Stimulated activated CD8-positive, alpha-beta memory T cell treated with anti-CD3 and anti-CD28 coated beads, Interleukin-12 subunit alpha, Interleukin-12 subunit beta, amount 100 ng/mL, for 4 hours (primary cell): ENCODE results near the gene PECR.
A peak's percentile ranks its signal among the peaks of the same experiment; 100 is the strongest.
"Not testable (repeated sequence)": the region's sequence is repeated elsewhere in the genome, so short reads cannot be mapped to it uniquely, and the experiment has no call there.

Experiments used
- DNase-seq: peaks from one replicate; pipeline ENCODE4 v3.0.0-alpha.2; 2020; ENCODE audit warnings: low read depth

Gene PECR

DNA sequence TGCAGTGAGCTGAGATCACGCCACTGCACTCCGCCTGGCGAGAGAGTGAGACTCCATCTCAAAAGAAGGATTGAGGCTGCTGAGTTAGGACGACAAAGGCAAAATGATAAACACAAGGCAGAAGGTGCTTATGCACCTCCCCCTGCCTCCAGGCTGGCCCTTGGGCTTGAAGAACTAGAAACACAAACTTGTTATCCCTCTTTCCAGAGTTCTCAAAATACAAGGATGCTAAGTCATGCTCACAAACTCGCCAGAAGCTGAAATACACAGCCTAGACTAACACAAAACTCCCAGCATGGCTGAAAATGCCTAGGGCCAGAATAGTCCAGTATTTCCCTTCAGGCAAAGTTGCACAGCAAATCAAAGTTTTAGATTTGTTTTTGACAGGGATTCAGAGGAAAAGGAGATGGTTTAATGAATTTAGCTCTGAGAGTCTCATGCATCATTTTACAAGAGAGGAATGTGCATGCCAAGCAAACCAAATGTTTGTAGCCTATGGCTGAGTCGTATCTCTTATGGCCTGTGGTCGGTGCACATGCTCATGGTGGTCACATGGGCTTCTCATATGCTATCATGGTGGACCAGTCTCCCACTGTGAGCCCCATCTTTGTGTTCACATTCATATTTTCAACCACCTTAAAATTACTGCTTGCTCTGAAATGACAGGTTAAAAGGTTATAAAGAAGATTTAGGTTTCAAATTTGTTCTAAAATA is 52.0 kb downstream of the PECR start:
- DNase-seq: no peak

DNA sequence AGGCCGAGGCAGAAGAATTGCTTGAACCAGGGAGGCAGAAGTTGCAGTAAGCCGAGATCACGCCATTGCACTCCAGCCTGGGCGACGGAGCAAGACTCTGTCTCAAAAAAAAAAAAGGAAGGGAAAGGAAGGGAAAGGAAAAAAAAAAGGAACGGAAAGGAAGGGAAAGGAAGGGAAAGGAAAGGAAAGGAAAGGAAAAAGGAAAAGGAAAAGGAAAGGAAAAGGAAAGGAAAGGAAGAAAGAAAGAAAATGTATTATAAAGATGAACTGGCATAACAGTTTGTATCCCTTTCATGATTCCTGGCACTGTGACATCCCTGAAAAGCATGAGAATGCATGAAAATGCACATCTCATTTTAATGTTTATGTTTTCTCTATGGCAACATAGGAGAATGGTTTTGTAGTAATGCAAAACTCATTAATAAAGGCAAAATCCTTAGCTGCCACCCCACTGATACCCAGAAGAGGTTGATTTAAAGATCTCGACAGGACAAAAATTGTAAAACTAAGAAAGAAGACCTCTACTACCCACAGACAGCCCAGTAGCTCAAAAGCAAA is 56.8 kb downstream of the PECR start:
- DNase-seq: no peak

DNA sequence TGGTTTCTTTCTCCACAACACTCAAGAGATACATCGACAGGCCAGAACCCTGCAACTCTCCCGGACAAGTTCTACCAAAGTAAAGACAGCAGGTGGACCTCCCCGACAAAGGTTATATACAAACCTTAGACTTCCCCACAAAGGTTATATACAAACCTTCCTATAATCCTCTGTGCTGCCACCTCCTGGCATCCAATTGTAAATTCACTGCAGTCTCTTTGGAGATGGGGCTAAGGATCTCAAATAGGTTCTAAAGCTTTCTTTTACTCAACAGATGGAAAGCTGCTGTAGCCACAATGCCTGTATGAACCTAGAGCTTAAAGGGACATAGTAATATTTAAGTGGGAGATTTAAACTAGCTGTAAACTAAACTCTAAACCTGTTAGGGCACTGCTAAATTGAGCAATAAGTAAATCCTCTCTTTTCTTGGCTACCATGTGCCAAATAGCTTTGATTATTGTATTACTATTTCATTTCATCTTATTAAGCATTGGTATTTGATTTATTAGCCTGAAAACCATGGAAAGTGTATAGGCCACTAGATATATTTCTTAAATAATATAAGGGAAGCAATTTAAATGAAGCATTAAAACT is 58.5 kb downstream of the PECR start:
- no peak for DNase-seq

DNA sequence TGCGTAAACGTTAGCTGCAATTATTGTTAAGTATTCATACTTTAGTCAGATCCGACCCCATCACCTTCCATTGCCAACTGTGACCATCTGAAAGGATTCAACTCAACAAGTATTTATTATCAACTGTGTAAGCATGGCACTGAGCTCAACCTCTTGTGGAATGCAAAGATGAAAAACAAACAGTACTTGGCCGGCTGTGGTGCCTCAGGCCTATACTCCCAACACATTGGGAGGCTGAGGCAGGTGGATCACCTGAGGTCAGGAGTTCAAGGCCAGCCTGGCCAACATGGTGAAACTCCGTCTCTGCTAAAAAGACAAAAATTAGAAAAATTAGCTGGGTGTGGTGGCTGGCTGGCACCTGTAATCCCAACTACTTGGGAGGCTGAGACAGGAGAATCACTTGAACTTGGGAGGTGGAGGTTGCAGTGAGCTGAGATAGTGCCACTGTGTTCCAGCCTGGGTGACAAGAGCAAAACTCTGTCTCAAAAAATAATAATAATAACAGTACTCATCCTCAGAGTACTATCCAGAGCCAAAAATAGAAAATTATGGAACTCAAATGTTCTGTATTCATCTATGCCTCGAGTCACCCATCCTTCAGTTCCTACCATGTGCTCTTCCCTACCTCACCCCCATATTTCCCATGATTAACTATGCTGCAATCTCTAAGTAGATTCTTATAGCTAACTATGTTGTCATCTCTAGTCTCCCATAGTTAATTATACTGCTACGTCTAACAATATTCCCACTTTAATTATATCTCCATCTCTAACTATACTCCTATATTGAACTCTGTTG is 59.6 kb downstream of the PECR start:
- DNase-seq: no peak

DNA sequence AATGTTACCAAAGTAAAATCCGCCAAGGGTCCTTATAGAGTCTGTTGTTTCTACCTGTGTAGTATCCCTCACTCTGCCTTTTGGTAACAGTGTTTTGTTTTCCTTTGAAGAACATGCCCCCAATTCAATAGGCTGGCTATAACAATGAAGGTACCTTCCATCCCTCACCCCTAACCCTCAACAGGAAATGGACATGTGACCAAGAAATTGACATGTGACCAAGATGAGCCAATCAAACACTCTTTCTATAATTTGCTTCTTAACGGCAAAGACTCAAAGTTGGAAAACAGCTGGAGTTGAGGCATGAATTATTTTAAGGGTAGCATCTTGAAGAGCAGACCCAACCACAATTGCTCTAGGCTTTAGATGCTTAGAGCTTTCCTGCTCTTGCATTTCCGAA is 62.9 kb downstream of the PECR start:
- no peak for DNase-seq

DNA sequence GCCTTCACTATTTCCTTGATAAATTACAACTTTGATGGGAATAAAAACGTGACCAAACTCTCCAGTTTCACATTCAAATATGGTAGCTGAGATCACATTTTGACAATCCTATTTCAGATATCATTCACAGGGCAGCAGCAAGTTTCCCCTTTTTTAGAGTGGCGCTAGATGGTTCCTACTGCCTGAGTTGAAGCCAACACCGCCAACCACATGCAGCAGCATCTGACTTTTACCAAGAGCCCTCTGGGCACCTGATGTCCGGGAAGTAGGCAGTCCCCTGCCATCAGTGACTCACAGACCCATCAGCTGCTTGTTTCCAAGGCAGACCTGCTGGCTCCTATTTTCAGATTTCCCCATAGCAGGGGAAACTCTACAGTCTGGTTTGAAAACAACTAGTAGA is 64.2 kb downstream of the PECR start:
- DNase-seq: no peak

DNA sequence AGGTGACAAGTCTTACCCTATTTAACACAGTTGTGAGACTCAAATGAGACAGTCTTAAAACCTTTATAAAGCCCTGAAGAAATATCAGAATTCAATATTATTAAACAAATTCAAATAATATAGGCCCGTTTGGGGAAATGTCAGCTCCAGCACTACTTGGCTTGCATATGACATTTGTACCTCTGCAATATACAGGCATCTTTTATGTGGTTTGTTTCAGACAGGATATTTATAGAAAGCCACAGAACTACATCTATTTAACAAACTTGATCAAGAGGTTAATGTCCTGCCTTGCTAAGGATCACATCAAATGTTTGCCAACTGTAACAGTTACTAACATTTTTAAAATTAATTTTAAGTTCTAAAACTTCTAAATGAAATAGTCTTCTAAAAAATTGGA is 65.0 kb downstream of the PECR start:
- no peak for DNase-seq

DNA sequence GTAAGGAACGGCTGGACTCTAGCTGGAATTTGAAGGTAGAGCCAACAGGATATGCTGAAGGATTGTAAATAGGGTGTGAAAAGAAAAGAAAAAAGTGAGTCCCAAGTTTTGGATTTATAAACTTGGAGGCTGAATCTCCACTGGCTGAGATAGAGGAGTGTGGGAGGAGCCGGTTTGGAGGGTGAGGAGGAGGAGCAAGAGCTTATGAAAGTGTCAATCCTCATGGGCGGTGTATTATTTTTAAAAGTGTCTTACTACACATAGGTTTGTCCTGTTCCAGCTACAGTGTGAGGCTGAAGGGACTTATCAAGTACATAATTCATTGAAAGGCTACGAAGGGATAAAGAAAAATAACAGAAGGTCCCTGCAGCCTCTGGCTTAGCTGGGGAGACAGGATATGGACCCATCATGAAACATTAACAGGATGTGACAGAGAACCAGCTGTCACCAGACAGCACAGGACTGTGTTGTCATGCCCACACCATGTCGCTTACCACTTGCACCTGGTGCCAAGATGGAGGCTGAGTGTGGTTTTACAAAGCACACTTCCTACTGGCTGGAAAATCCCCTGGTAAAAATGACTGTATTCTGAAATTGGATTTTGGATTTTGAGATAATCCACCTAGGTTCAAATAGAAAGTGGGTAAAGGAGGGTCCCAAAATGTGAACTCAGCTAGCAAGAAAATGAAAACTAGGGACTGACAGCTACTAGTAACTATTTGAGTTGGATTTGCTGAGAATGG is 65.7 kb downstream of the PECR start:
- no peak for DNase-seq

DNA sequence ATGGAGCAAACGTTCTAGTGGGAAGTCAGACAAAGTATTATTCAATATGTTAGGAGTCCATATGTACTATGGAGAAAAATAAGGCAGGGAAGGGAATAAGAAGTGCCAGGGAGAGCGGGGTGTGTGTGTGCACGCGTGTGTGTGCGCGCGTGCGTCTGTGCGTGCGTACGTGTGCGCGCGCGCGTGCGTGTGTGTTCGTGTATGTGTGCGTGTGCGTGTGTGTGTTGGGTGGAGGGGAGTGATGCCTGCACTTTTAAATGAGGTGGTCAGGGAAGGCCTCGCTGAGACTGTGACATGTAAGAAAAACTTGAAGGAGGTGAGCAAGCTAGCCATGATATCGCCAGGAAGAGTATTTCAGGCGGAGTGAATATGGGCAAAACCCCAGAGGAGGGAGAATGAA is 66.6 kb downstream of the PECR start:
- no peak for DNase-seq

DNA sequence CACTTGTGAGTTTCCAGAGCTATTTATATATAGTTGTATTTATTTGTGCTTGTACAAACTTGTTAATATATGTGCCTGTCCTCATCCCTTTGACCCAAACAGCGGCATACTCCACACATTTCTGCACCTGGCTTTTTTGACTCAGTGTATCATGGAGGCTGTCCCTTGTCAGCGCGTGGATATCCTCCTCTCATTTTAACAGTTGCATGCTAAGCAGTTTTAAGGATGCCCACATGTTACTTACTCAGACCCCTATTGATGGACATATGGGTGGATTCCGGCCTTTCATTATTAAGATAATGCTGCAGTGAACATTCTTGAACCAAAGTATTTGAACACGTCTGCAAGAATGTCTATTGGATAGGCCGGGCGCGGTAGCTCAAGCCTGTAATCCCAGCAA is 67.6 kb downstream of the PECR start:
- no peak for DNase-seq

DNA sequence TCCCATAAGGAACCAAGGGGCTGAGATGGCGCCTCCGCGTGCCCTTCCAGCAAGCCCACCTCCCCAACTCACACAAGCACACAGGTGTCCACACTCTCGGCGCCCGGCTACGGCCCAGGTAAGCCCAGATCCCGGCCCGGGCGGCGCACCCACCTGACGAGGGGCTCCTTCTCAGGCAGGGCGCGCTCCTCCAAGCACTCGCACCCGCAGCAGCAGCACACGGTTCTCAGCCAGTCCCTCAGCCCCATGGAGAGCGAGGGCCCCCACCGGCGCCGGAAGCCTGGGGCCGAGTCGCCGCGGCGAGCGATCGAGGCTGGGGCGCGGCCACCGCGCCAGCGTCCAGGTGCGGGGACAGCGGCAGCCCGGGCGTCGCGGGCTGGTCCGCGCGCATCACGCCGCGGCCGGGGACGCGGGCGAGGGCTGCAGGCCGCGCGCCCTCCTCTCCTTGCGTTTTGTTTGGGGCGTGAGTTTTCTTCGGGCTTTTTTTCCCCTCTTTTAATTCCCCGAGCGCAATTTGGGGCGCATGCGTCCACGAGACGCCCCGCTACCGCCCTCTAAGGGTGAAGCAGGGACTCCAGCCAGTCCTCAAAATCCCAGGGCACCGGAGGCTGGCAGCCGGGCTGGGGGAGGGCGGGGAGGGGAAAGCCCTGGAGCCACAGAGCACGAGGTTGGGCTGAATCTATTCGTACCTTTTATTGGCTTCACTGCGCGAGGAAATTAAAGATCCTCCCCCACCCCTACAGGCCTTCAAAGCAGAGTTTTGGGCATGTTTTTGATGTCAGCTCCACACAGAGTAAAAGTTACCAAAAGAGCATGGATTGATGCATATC is 68.3 kb downstream of the PECR start, which contains the start of gene MREG:
Gene MREG, minus strand, starts transcription at position 472 of the 830 bp plus-strand sequence. Its CDS starts 224 bp downstream, at position 248.
- DNase-seq: peak; percentile 73

DNA sequence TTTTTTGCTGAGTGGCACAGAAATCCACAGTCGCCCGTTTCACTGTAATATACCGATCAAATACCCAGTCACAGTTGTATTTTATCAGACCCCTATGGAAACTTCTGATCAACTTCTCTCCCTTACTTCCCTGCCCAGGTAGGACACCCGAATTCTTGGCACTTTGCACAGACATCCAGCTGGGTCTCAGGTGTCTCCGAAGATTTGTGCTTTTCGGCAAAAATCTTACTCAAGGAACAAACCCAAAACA is 68.9 kb downstream of the PECR start:
- DNase-seq: no peak

DNA sequence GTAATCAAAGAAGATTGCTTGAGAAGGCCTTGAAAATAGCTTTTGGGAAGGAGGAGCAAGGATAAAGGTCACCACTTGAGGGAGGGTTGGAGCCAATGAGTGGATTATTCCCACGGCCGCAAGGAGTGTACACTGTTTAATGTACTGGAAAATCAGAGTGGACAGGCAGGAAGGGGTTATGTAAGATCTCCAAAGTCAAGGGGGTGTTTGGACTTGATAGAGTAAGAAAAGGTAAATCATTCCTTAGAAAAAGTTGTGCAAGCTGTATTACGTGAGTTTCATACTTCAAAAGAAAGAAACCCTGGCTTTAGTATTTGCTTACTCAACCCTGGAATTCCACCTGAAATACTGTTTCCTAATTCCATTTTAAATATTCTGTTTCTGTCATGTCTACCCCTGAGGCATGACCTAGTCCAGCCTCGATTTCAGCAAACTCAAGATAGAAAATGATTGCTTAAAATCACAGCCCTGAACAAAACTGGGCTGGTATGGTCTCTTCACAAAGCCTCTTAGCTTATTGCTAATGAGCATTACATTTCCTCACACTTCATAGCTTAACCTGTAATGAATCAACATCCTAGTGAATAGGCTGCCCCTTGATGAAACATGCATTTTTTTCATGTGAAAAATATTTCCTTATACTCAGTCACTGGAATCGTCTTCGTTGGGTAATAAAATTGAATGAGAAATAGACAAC is 69.3 kb downstream of the PECR start:
- DNase-seq: no peak

DNA sequence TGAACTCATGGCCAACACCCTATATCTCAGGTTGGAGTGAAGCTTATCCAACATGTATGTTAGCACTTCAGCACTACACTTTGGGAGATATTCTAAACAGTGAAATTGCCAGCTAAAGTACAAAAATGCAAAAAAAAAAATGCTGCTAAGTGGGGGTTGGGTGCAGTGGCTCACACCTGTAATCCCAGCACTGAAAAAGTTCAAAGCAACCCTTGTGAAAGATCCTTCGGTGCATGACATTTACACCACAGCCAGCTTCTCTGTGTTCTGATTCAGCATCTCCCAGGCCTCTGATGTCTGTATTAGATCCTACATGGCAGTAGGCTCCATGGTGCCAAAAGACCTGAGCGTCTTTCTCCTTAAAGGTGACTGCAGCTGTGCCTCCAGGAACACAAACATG is 72.4 kb downstream of the PECR start:
- DNase-seq: not testable (repeated sequence)

DNA sequence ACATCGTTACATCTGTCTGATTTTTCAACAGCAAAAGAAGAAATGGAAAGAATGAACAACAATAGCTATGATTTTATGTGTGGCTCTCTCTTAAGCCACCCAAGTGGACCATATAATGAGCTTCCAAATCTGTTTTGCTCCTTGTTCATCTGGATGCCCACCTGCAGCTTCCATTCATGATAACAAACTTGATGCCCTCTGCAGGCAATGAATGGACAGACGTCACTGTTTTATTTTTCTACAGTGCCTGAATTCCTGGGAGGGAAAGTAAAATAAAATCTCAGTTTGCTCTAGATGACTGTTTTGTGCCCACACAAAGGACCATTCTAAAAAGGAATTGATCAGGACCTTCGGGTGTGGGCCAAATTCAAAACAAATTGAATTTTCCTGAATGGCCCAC is 73.2 kb downstream of the PECR start:
- DNase-seq: no peak

DNA sequence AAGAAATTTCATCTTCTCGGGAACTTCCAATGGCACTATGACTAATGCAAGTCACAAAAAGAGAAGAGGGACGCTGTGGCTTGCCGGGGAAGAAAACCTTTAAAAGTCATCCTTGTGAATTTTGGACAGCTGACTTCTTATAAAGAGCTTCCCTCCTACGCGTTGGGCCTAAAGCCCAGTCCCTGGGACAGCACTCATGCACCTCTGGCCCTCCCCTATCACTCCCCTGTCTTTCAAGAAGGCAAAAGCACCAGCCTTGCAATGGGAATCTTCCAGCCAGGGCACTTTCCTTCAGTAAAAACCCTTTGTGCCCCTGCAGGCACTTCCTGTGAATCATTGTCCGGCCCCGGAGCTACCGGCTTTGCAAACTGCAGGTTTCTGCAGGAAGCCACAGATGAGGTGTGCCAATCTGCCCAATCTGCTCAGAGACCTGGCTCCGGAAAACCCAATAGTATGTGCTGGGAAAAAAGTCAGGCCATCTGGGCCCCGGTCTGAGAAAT is 75.4 kb downstream of the PECR start:
- no peak for DNase-seq

DNA sequence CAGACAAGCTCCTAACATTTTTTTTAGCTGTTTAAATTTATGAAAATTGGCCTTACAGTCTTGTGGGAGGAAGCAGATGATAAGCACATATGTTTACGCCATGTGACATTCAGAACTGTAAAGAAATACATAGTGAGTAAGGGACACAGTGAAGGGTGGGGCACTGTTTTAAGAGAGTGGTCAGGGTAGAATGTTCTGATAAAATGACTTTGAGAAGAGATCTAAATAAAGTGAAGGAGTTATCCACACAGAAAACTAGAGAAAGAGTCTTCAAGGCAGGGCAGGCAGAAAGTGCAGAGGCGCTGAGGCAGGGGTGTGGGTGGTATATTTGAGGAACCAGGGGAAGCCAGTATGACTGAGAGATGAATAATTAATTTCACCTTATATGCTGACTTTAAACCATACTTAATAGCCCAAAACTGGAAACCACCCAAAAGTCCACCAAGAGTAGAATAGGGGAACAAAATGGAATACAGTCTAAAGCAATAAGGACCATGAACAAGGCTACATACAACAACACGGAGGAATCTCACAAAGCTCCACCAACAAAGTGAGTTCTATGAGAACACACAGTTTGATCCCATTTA is 76.8 kb downstream of the PECR start:
- no peak for DNase-seq

DNA sequence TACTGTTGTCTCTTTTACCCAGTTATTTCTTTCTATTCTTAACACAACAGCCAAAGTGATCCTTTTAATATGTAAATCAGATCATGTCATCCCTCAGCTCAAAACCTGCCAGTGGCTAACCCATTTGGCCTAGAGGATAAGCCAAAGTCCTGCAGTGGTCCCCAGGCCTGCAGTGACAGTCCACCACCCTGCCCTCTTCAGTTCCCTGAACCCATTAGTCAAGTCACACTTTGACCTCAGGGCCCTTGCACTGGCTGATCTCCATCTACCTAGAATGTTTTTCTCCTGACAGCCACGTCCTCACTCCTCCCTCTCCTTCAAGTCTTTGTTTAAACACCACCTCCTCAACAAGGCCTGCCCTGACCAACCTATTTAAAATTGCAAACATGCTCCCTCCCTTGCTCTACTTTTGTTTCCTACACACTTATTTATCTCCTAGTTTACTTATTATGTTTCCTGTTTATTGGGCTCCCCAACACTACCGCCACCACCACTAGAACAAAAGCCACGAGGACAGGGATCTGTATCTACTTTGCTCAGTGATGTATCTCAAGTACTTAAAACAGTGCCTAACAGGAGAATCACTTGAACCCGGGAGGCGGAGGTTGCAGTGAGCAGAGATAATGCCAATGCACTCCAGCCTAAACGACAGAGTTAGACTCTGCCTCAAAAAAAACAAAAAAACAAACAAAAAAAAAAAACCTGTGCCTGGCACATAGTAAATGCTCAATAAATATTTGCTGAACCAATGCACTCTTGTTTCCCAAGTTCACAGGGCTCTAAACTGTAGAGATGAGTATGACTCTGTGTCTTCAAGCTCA is 77.5 kb downstream of the PECR start:
- no peak for DNase-seq

DNA sequence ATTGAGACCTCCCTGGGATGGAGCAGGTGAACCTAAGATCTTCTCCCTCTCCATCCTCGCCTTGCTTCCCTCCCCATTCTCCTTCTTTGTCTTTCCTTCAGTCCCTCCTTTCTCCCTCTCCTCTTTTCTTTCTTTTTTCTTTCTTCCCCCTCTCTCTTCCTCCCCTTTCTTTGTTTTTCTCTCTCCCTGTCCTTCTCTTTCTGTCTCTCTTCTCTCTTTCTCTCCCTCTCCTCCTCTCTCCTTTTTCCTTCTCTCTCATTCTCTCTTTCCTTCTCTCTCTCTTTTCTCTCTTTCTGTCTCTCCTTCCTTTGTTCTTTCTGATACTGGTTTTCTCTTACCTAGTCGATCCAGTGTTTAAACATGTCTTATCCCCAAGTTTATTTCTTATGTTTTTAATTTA is 78.9 kb downstream of the PECR start:
- no peak for DNase-seq
